CD8-positive, alpha-beta memory T cell (primary cell): ENCODE results near the gene RFX3. TPM values are rescaled to one million over a fixed set of nuclear protein-coding genes. Genes with fewer than 3 reads are reported as not detected.
A peak's percentile ranks its signal among the peaks of the same experiment; 100 is the strongest.
"Not testable (repeated sequence)": the region's sequence is repeated elsewhere in the genome, so short reads cannot be mapped to it uniquely, and the experiment has no call there.

ENCODE experiments used
- CTCF ChIA-PET: fragments of 350-600 bp; sonication (Branson Sonifier 250); formaldehyde crosslinking; loops from one replicate; lab custom pipeline; 2021; ENCODE audit warnings: antibody characterized with exemption; lab: Charles Lee
- POLR2A ChIA-PET: fragments of 350-600 bp; sonication (Branson Sonifier 250); formaldehyde crosslinking; loops from one replicate; lab custom pipeline; 2021; ENCODE audit warnings: antibody characterized with exemption; lab: Charles Lee
- DNase-seq, 5 donors: peaks; one replicate each; pipeline versions ENCODE4 v3.0.0 to v3.0.0-alpha.2; 2020 to 2022; ENCODE audit warnings: mixed read lengths in 1 of 5
- H3K27ac ChIP-seq: one replicate; pipeline ENCODE4 v1.7.0; 2013; ENCODE audit warnings: low read depth, mild to moderate bottlenecking, low read length, moderate library complexity
- H3K27me3 ChIP-seq: 2 replicates; pipeline ENCODE4 v1.7.0; 2013; ENCODE audit warnings: low read length, mild to moderate bottlenecking; ENCODE audit not compliant: insufficient read depth, poor library complexity, severe bottlenecking
- H3K36me3 ChIP-seq: 2 replicates; pipeline ENCODE4 v1.7.0; 2013; ENCODE audit warnings: mild to moderate bottlenecking, low read length, moderate library complexity; ENCODE audit not compliant: insufficient read depth
- H3K4me1 ChIP-seq: 2 replicates; pipeline ENCODE4 v1.7.0; 2013; ENCODE audit warnings: mild to moderate bottlenecking, low read length, moderate library complexity; ENCODE audit not compliant: insufficient read depth
- H3K4me3 ChIP-seq: 2 replicates; pipeline ENCODE4 v1.7.0; 2013; ENCODE audit warnings: mild to moderate bottlenecking, low read length
- H3K9me3 ChIP-seq: 2 replicates; pipeline ENCODE4 v1.7.0; 2013; ENCODE audit warnings: mild to moderate bottlenecking, low read length
- H3K27ac Mint-ChIP-seq, 8 donors: one replicate each; pipeline ENCODE4 v1.8.0; 2020 to 2021; ENCODE audit warnings: mixed read lengths in 8 of 8, mild to moderate bottlenecking in 6 of 8, inconsistent platforms in 3 of 8, moderate library complexity in 3 of 8
- H3K27me3 Mint-ChIP-seq, 2 donors: one replicate each; pipeline ENCODE4 v1.8.0; 2020 to 2021; ENCODE audit warnings: mixed read lengths in 2 of 2, mild to moderate bottlenecking in 1 of 2, moderate library complexity in 1 of 2
- H3K36me3 Mint-ChIP-seq, 3 donors: one replicate each; pipeline ENCODE4 v1.8.0; 2020 to 2021; ENCODE audit warnings: mixed read lengths in 3 of 3, inconsistent platforms in 1 of 3, mild to moderate bottlenecking in 1 of 3
- H3K4me1 Mint-ChIP-seq, 3 donors: one replicate each; pipeline ENCODE4 v1.8.0; 2020 to 2021; ENCODE audit warnings: mixed read lengths in 3 of 3, inconsistent platforms in 1 of 3, mild to moderate bottlenecking in 1 of 3
- H3K4me3 Mint-ChIP-seq, 7 donors: one replicate each; pipeline ENCODE4 v1.8.0; 2020 to 2021; ENCODE audit warnings: mixed read lengths in 7 of 7, mild to moderate bottlenecking in 6 of 7, moderate library complexity in 4 of 7, inconsistent platforms in 2 of 7
- H3K9me3 Mint-ChIP-seq, 5 donors: one replicate each; pipeline ENCODE4 v1.8.0; 2020 to 2022; ENCODE audit warnings: mixed read lengths in 5 of 5, mild to moderate bottlenecking in 3 of 5, moderate library complexity in 2 of 5, inconsistent platforms in 1 of 5
- polyA plus RNA-seq: library from polyadenylated mRNA; unstranded; fragments of 300-500 nt; fragmentation: Illumina TruSeq; gene quantifications from one replicate; pipeline ENCODE4 v1.2.3, GENCODE V29; 2021
- total RNA-seq, 2 experiments: library from RNA; stranded (reverse); gene quantifications; one replicate each; pipeline ENCODE4 v1.2.3, GENCODE V29; 2021

The RFX3 gene
- total and polyA plus RNA-seq, 3 experiments from 2014 or later = 5.3 to 14.6 (median 14.1) TPM

DNA sequence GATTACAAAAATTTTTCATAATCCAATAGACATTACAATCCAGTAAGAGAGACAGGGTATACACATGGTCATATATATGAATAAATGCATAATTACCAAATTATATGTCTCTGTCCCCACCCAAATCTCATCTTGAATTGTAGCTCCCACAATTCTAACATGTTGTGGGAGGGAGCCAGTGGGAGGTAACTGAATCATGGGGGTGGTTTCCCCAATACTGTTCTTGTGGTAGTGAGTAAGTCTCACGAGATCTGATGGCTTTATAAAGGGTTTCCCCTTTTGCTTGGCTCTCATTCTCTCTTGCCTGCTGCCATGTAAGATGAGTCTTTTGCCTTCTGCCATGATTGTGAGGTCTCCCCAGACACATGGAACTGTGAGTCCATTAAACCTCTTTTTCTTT lies 221.4 kb downstream of the RFX3 start:
- POLR2A ChIA-PET, H3K27me3 Mint-ChIP-seq, CTCF ChIA-PET, H3K27ac ChIP-seq, DNase-seq, H3K36me3 ChIP-seq, H3K4me1 Mint-ChIP-seq, H3K9me3 ChIP-seq, H3K27me3 ChIP-seq, H3K4me3 ChIP-seq, H3K27ac Mint-ChIP-seq, H3K4me1 ChIP-seq, H3K9me3 Mint-ChIP-seq, H3K4me3 Mint-ChIP-seq: not testable (repeated sequence)
- H3K36me3 Mint-ChIP-seq = peaks cover 15 to 25% (median 16%) of the 10 kb centered on the region in 3 donors

DNA sequence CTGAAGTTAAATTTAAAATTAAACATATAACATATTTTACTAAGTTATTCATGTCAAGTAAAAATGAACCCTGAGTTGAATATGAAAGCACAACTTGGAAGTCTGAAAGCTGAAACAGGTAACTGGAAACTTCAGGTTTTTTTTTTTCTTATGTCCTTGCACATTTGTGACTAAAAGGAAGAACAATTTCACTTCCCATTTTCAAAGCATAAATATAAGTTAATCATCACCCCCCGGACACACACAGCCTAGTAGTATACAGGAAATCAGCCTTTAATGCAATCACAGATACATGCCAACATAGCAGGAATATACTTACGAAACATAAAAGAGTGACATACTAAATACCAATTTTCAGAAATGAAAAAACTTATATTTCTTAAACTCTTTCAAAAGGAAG lies 225.9 kb downstream of the RFX3 start:
- Mint-ChIP-seq H3K36me3 (peaks cover 5 to 9% (median 8%) of the 10 kb centered on the region in 3 donors), H3K27me3 (no peaks in the 10 kb centered on the region), H3K4me1 (no peaks in the 10 kb centered on the region), H3K9me3 (no peaks in the 10 kb centered on the region), H3K4me3 (no peak overlapping the region), H3K27ac (peak overlapping the region in 1 of 8 donors; percentile 2)
- Histone ChIP-seq H3K4me3 (no peak overlapping the region), H3K36me3 (no peaks in the 10 kb centered on the region), H3K27me3 (no peaks in the 10 kb centered on the region), H3K27ac (no peak overlapping the region), H3K9me3 (no peaks in the 10 kb centered on the region), H3K4me1 (no peaks in the 10 kb centered on the region)
- ChIA-PET POLR2A (no interaction called here), CTCF (no interaction called here)
- no peak for DNase-seq

GRCh38 chr9:3296536-3296935 lies 229.3 kb downstream of the RFX3 start:
- no peaks in the 10 kb centered on the region for H3K4me1 Mint-ChIP-seq
- Histone ChIP-seq H3K4me1 (no peaks in the 10 kb centered on the region), H3K4me3 (no peak overlapping the region), H3K9me3 (no peaks in the 10 kb centered on the region), H3K36me3 (no peaks in the 10 kb centered on the region), H3K27ac (no peak overlapping the region), H3K27me3 (no peaks in the 10 kb centered on the region)
- no peak overlapping the region for H3K27ac Mint-ChIP-seq
- H3K4me3 Mint-ChIP-seq = no peak overlapping the region
- no peak for DNase-seq
- H3K27me3 Mint-ChIP-seq = no peaks in the 10 kb centered on the region
- peaks cover 17 to 22% (median 22%) of the 10 kb centered on the region in 3 donors for H3K36me3 Mint-ChIP-seq
- CTCF ChIA-PET = no interaction called here
- POLR2A ChIA-PET = no interaction called here
- no peaks in the 10 kb centered on the region for H3K9me3 Mint-ChIP-seq

- Histone ChIP-seq H3K9me3 (no peaks in the 10 kb centered on the region), H3K27me3 (no peaks in the 10 kb centered on the region), H3K36me3 (no peaks in the 10 kb centered on the region), H3K4me1 (no peaks in the 10 kb centered on the region), H3K4me3 (no peak overlapping the region), H3K27ac (no peak overlapping the region)
- Mint-ChIP-seq H3K4me3 (no peak overlapping the region), H3K27ac (no peak overlapping the region), H3K9me3 (no peaks in the 10 kb centered on the region), H3K27me3 (no peaks in the 10 kb centered on the region), H3K4me1 (no peaks in the 10 kb centered on the region), H3K36me3 (peaks cover 28 to 49% (median 44%) of the 10 kb centered on the region in 3 donors)
- POLR2A ChIA-PET = no interaction called here
- CTCF ChIA-PET = no interaction called here
- no peak for DNase-seq
Observed at GRCh38 chr9:3292311-3292710, 233.5 kb downstream of the RFX3 start.

DNA sequence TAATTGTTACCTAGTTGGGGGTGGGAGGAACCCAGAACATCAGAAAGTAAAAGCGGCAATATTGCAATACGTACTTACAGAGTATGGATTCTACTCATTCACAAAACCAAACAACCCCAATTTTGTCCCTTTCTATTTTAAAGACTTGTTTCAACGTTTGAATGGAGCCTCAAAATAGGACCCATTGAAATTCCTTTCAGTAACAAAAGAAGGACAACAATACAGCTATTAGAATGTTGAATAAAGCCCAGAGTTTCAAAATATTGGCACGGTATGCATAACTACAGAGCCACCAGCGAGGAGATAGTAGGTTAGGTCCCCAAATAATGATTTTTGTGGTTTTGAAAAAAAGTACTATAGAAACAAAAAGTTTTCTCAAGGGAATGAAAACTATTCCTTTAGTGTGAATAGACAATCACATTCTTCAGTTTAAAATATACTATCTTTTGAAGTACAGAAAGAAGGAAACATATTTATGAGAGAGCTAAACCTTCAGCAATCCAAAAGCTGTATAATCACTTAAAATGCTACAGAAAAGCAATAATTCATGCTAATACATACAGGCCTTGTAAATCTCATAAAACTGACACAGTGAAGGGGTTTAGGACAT lies 235.5 kb downstream of the RFX3 start:
- Histone ChIP-seq H3K27ac (no peak overlapping the region), H3K27me3 (no peaks in the 10 kb centered on the region), H3K36me3 (no peaks in the 10 kb centered on the region), H3K4me1 (no peaks in the 10 kb centered on the region), H3K9me3 (no peaks in the 10 kb centered on the region), H3K4me3 (no peak overlapping the region)
- H3K4me3 Mint-ChIP-seq = no peak overlapping the region
- POLR2A ChIA-PET = no interaction called here
- H3K4me1 Mint-ChIP-seq = no peaks in the 10 kb centered on the region
- H3K36me3 Mint-ChIP-seq = peaks cover 32 to 62% (median 45%) of the 10 kb centered on the region in 3 donors
- CTCF ChIA-PET = no interaction called here
- H3K27me3 Mint-ChIP-seq = no peaks in the 10 kb centered on the region
- H3K9me3 Mint-ChIP-seq = no peaks in the 10 kb centered on the region
- no peak for DNase-seq
- no peak overlapping the region for H3K27ac Mint-ChIP-seq

DNA sequence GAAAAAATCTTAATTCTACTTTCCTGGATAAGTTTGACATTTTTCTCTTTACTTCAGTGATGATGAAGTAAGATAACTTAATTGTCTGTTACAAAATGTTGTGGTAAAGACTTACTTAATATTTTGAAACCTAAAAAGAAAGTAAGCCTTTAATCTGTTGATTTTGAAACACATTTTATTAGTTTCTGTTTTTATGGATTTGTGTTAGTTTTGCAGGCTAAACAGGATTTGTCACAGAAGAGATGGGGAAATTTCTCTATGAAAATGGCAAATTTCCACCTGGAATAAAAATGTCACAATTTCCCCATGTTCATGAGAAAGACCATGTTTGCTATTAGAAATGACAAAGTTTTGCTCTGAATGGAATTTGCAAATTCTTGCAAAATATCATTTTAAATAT lies 237.1 kb downstream of the RFX3 start:
- POLR2A ChIA-PET = no interaction called here
- no peaks in the 10 kb centered on the region for H3K36me3 ChIP-seq
- H3K9me3 Mint-ChIP-seq = no peaks in the 10 kb centered on the region
- no peak overlapping the region for H3K4me3 Mint-ChIP-seq
- no peaks in the 10 kb centered on the region for H3K4me1 Mint-ChIP-seq
- H3K36me3 Mint-ChIP-seq = peaks cover 33 to 68% (median 47%) of the 10 kb centered on the region in 3 donors
- no peak overlapping the region for H3K27ac Mint-ChIP-seq
- no peak overlapping the region for H3K4me3 ChIP-seq
- H3K27ac ChIP-seq = no peak overlapping the region
- no peaks in the 10 kb centered on the region for H3K9me3 ChIP-seq
- no peaks in the 10 kb centered on the region for H3K27me3 Mint-ChIP-seq
- no peaks in the 10 kb centered on the region for H3K27me3 ChIP-seq
- no peak for DNase-seq
- CTCF ChIA-PET = no interaction called here
- no peaks in the 10 kb centered on the region for H3K4me1 ChIP-seq

- Histone ChIP-seq H3K27ac (no peak overlapping the region), H3K4me1 (no peaks in the 10 kb centered on the region), H3K27me3 (no peaks in the 10 kb centered on the region), H3K9me3 (no peaks in the 10 kb centered on the region), H3K4me3 (no peak overlapping the region), H3K36me3 (no peaks in the 10 kb centered on the region)
- peaks cover 33 to 60% (median 41%) of the 10 kb centered on the region in 3 donors for H3K36me3 Mint-ChIP-seq
- H3K27me3 Mint-ChIP-seq = no peaks in the 10 kb centered on the region
- ChIA-PET POLR2A (no interaction called here), CTCF (no interaction called here)
- DNase-seq = no peak
- no peak overlapping the region for H3K4me3 Mint-ChIP-seq
- no peaks in the 10 kb centered on the region for H3K4me1 Mint-ChIP-seq
- no peaks in the 10 kb centered on the region for H3K9me3 Mint-ChIP-seq
- H3K27ac Mint-ChIP-seq = no peak overlapping the region
Observed at GRCh38 chr9:3285365-3286161, 240.2 kb downstream of the RFX3 start.

DNA sequence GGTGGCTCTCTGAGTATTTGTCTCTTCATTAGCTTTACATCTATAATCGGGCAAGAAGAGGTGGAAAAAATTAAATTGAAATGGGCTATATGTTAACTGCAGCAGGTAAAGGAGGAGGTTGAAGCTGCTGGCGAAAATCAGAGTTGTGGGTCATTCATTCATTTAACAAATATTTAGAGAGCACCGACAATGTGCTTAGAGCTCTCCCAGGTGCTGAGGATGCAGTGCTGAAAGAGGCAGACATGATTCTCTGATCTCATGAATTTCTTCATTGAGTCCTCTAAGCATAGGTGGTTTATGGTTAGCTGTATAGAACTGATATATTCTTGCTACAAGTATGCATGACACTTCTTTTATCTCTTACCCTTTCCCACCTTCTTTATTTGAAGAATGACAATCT lies 243.4 kb downstream of the RFX3 start:
- no peak overlapping the region for H3K4me3 ChIP-seq
- H3K36me3 ChIP-seq = no peaks in the 10 kb centered on the region
- CTCF ChIA-PET = no interaction called here
- Mint-ChIP-seq H3K4me3 (no peak overlapping the region), H3K36me3 (peaks cover 25 to 53% (median 28%) of the 10 kb centered on the region in 3 donors), H3K27ac (no peak overlapping the region), H3K9me3 (no peaks in the 10 kb centered on the region), H3K27me3 (no peaks in the 10 kb centered on the region), H3K4me1 (peaks cover 4 to 12% (median 5%) of the 10 kb centered on the region in 3 donors)
- no peak for DNase-seq
- POLR2A ChIA-PET = no interaction called here
- H3K4me1 ChIP-seq = no peaks in the 10 kb centered on the region
- H3K9me3 ChIP-seq = no peaks in the 10 kb centered on the region
- H3K27me3 ChIP-seq = no peaks in the 10 kb centered on the region
- H3K27ac ChIP-seq = no peak overlapping the region
